Left cardiac atrium (tissue), 4 donors: Measurements from ENCODE around the gene PAXIP1. TPM values are rescaled to one million over a fixed set of nuclear protein-coding genes. Genes with fewer than 3 reads are reported as not detected.

Experiments used
- ATAC-seq, 2 donors: fragments of 200-7000 bp; cut with Tn5 transposase; one replicate each; pipeline ENCODE4 v1.9.1; 2020; ENCODE audit warnings: mild to moderate bottlenecking in 2 of 2, moderate library complexity in 2 of 2
- DNase-seq: peaks from one replicate; pipeline ENCODE4 v3.0.0-alpha.2; 2020
- intact Hi-C, 2 donors: fragments of 100-400 bp; cut with DNase I; formaldehyde crosslinking; loops; one replicate each; pipeline versions ENCODE4 v1.14.1 to v1.15.1; 2022 to 2023
- total RNA-seq, 2 donors: library from RNA; stranded (reverse); fragmentation: NEBNext Ultra II Directional; extraction: Animal tissue kit (Norgen Biotek cat#: 25700); gene quantifications; one replicate each; pipeline ENCODE4 v1.2.1, GENCODE V29; 2021
- donor health status: DM: no; HTN: yes; CAD: no.
- donor health status: DM: no; HTN: yes; CAD: no; lungs with severe emphysema.
- donor health status: DM: yes; HTN: yes; CAD: no.
- donor health status: Dilated cardiomyopathy.

The PAXIP1 gene
- total RNA-seq, 2 donors from 2014 or later: 7.9 to 8.7 TPM

- intact Hi-C loops: no loop called here
Measured at GRCh38 chr7:154916856-154917807, 85.8 kb downstream of the PAXIP1 start.

GRCh38 chr7:154916381-154916780, 86.5 kb downstream of the PAXIP1 start:
- DNase-seq (no peak), ATAC-seq (no peak)
- intact Hi-C loops: no loop called here

More at GRCh38 chr7:154916856-154917807, 85.8 kb downstream of the PAXIP1 start:
- ATAC-seq: no peak
- DNase-seq: no peak

GRCh38 chr7:154915600-154915999, 87.3 kb downstream of the PAXIP1 start:
- DNase-seq (no peak), ATAC-seq (no peak)
- intact Hi-C loops: no loop called here

- intact Hi-C loops: no loop called here
Measured at GRCh38 chr7:154914996-154915380, 87.9 kb downstream of the PAXIP1 start.

GRCh38 chr7:154914308-154914995, 88.5 kb downstream of the PAXIP1 start:
- ATAC-seq: no peak
- intact Hi-C loops: no loop called here
- DNase-seq: no peak

More at GRCh38 chr7:154914996-154915380, 87.9 kb downstream of the PAXIP1 start:
- DNase-seq (no peak), ATAC-seq (no peak)

- ATAC-seq (peak; percentile 93 to 97), DNase-seq (peak; percentile 87)
- intact Hi-C loops: no loop called here
Measured at GRCh38 chr7:154913638-154914307, 89.2 kb downstream of the PAXIP1 start.

- DNase-seq (no peak), ATAC-seq (no peak)
- intact Hi-C loops: no loop called here
Measured at GRCh38 chr7:154912871-154913637, 89.9 kb downstream of the PAXIP1 start.

GRCh38 chr7:154911862-154912455, 91.0 kb downstream of the PAXIP1 start:
- no peak for DNase-seq
- no peak for ATAC-seq
- intact Hi-C loops: no loop called here

- no peak for DNase-seq
- ATAC-seq: no peak
- intact Hi-C loops: no loop called here
Measured at GRCh38 chr7:154911411-154911810, 91.5 kb downstream of the PAXIP1 start.

GRCh38 chr7:154910977-154911376, 91.9 kb downstream of the PAXIP1 start:
- intact Hi-C loops: no loop called here
- DNase-seq (no peak), ATAC-seq (no peak)

GRCh38 chr7:154910125-154910524, 92.8 kb downstream of the PAXIP1 start:
- intact Hi-C loops: no loop called here
- DNase-seq (no peak), ATAC-seq (no peak)

GRCh38 chr7:154909241-154910105, 93.5 kb downstream of the PAXIP1 start:
- intact Hi-C loops: no loop called here
- ATAC-seq (no peak), DNase-seq (no peak)

GRCh38 chr7:154907651-154908620, 95.0 kb downstream of the PAXIP1 start:
- no peak for ATAC-seq
- intact Hi-C loops: no loop called here
- no peak for DNase-seq

- no peak for DNase-seq
- intact Hi-C loops: no loop called here
- no peak for ATAC-seq
Measured at GRCh38 chr7:154906736-154907355, 96.1 kb downstream of the PAXIP1 start.

- ATAC-seq: no peak
- intact Hi-C loops: no loop called here
- no peak for DNase-seq
Measured at GRCh38 chr7:154906201-154906600, 96.7 kb downstream of the PAXIP1 start.

- ATAC-seq (no peak), DNase-seq (no peak)
- intact Hi-C loops: no loop called here
Measured at GRCh38 chr7:154905615-154906014, 97.3 kb downstream of the PAXIP1 start.
